ENCODE measurements around the gene GTF2E1. TPM values are rescaled to one million over a fixed set of nuclear protein-coding genes. Genes with fewer than 3 reads are reported as not detected.

The GTF2E1 gene
- total RNA-seq, 1 donor from 2014 or later = 12.9 TPM

- Histone ChIP-seq H3K4me3 (peak overlapping the region; percentile 85), H3K27me3 (ENCODE audit: low read depth) (no peaks in the 10 kb centered on the region), H3K9me3 (replicated peaks) (no peaks in the 10 kb centered on the region), H3K4me1 (peaks cover 36% of the 10 kb centered on the region), H3K36me3 (peaks cover 17% of the 10 kb centered on the region), H3K27ac (replicated peaks) (peak overlapping the region; percentile 97)
- TF ChIP-seq CTCF (IDR thresholded peaks at IDR 0.05; ENCODE audit: borderline replicate concordance) = no peak
- intact Hi-C loops (cut with micrococcal nuclease) = no loop called here
- no peak for DNase-seq
These were observed 1.2 kb upstream of the GTF2E1 start for GRCh38 chr3:120741320-120741719.

GRCh38 chr3:120741837-120742197, 727 bp upstream of the GTF2E1 start:
- H3K27me3 ChIP-seq (ENCODE audit: low read depth) = no peaks in the 10 kb centered on the region

GRCh38 chr3:120742849-120743365, 363 bp downstream of the GTF2E1 start:
- no peak for TF ChIP-seq CTCF (IDR thresholded peaks at IDR 0.05; ENCODE audit: borderline replicate concordance)
- intact Hi-C loops (cut with micrococcal nuclease) = no loop called here
- Histone ChIP-seq H3K27me3 (ENCODE audit: low read depth) (no peaks in the 10 kb centered on the region), H3K9me3 (replicated peaks) (peaks cover 4% of the 10 kb centered on the region), H3K36me3 (peaks cover 10% of the 10 kb centered on the region), H3K4me3 (peak overlapping the region; percentile 85), H3K27ac (replicated peaks) (peak overlapping the region; percentile 97), H3K4me1 (peaks cover 36% of the 10 kb centered on the region)
- no peak for DNase-seq

More at GRCh38 chr3:120741837-120742197, 727 bp upstream of the GTF2E1 start:
- Histone ChIP-seq H3K27ac (replicated peaks) (peak overlapping the region; percentile 97), H3K4me3 (peak overlapping the region; percentile 85), H3K9me3 (replicated peaks) (no peaks in the 10 kb centered on the region), H3K4me1 (peaks cover 36% of the 10 kb centered on the region), H3K36me3 (peaks cover 17% of the 10 kb centered on the region)
- intact Hi-C loops (cut with micrococcal nuclease) = no loop called here
- no peak for DNase-seq
- TF ChIP-seq CTCF (IDR thresholded peaks at IDR 0.05; ENCODE audit: borderline replicate concordance) = no peak

- no peak for TF ChIP-seq CTCF (IDR thresholded peaks at IDR 0.05; ENCODE audit: borderline replicate concordance)
- H3K36me3 ChIP-seq = peaks cover 2% of the 10 kb centered on the region
- intact Hi-C loops (cut with micrococcal nuclease) = no loop called here
- H3K4me3 ChIP-seq = peak overlapping the region; percentile 85
- peak overlapping the region; percentile 97 for H3K27ac ChIP-seq (replicated peaks)
- peaks cover 36% of the 10 kb centered on the region for H3K4me1 ChIP-seq
- no peak for DNase-seq
- H3K27me3 ChIP-seq (ENCODE audit: low read depth) = no peaks in the 10 kb centered on the region
- peaks cover 4% of the 10 kb centered on the region for H3K9me3 ChIP-seq (replicated peaks)
These were observed 1.1 kb downstream of the GTF2E1 start for GRCh38 chr3:120743556-120744195.

- H3K27ac ChIP-seq (replicated peaks) = no peak overlapping the region
- H3K4me3 ChIP-seq = no peak overlapping the region
- DNase-seq = no peak
- peaks cover under 1% of the 10 kb centered on the region for H3K36me3 ChIP-seq
- H3K9me3 ChIP-seq (replicated peaks) = peaks cover 4% of the 10 kb centered on the region
- no peak for TF ChIP-seq CTCF (IDR thresholded peaks at IDR 0.05; ENCODE audit: borderline replicate concordance)
- peaks cover 36% of the 10 kb centered on the region for H3K4me1 ChIP-seq
- intact Hi-C loops (cut with micrococcal nuclease) = no loop called here
- H3K27me3 ChIP-seq (ENCODE audit: low read depth) = no peaks in the 10 kb centered on the region
These were observed 2.9 kb downstream of the GTF2E1 start for GRCh38 chr3:120745466-120745865.
